Peyer's patch (tissue), 4 donors: Measurements from ENCODE around the gene ANKRD7. TPM values are rescaled to one million over a fixed set of nuclear protein-coding genes. Genes with fewer than 3 reads are reported as not detected.

ENCODE experiments used
- DNase-seq, 3 donors: peaks; one replicate each; pipeline ENCODE4 v3.0.0-alpha.2; 2017 to 2019
- H3K27ac ChIP-seq, 4 donors: fragments of 200-600 bp; sonication (generic); one replicate each; pipeline ENCODE4 v1.5.1; 2016 to 2019
- H3K27me3 ChIP-seq, 2 donors: fragments of 200-600 bp; sonication (generic); one replicate each; pipeline ENCODE4 v1.5.1; 2019
- H3K36me3 ChIP-seq, 3 donors: fragments of 200-600 bp; sonication (generic); one replicate each; pipeline ENCODE4 v1.5.1; 2016 to 2019
- H3K4me1 ChIP-seq, 4 donors: fragments of 200-600 bp; sonication (generic); one replicate each; pipeline ENCODE4 v1.5.1; 2016 to 2019
- H3K4me3 ChIP-seq, 4 donors: fragments of 200-600 bp; sonication (generic); 1 replicate in 3 of 4; 2 replicates in 1 of 4; pipeline ENCODE4 v1.5.1; 2016 to 2019; ENCODE audit warnings: mild to moderate bottlenecking in 1 of 4
- H3K9me3 ChIP-seq, 4 donors: fragments of 200-600 bp; sonication (generic); one replicate each; pipeline ENCODE4 v1.5.1; 2016 to 2019; ENCODE audit warnings: mild to moderate bottlenecking in 1 of 4
- CTCF ChIP-seq, 6 experiments: fragments of 450-650 bp in 4 of 6; fragments of 200-600 bp in 2 of 6; sonication (generic) in 1 of 6; IDR thresholded peaks; one replicate each; pipeline ENCODE4 v1.5.1; 2017 to 2019; ENCODE audit warnings: antibody characterized with exemption in 6 of 6, mild to moderate bottlenecking in 3 of 6, moderate library complexity in 1 of 6
- POLR2A ChIP-seq, 2 donors: fragments of 450-650 bp; IDR thresholded peaks; one replicate each; pipeline ENCODE4 v1.5.1; 2017; ENCODE audit warnings: antibody characterized with exemption in 2 of 2, mild to moderate bottlenecking in 2 of 2, moderate library complexity in 2 of 2
- total RNA-seq, 4 donors: library from RNA; depleted of rRNA; stranded (reverse); fragments of >200 nt; gene quantifications; one replicate each; pipeline ENCODE4 v1.1.0, GENCODE V29; 2016

Gene ANKRD7
- total RNA-seq, 4 donors from 2014 or later: not detected

GRCh38 chr7:118183786-118184564 is 40.5 kb upstream of the ANKRD7 start, which contains the start of gene LSM8:
Gene LSM8 (plus strand): TSS chr7:118184164. CDS start chr7:118184224, 60 bp downstream.
- peak within 1 kb of the TSS; percentile 69 to 84 (median 75) for H3K4me3 ChIP-seq
- H3K9me3 ChIP-seq: no peaks in the 10 kb centered on the region
- no peaks in the 10 kb centered on the region for H3K27me3 ChIP-seq
- H3K4me1 ChIP-seq: peaks cover 0 to 21% (median 5%) of the 10 kb centered on the region in 4 donors
- peak; percentile 92 to 99 (median 97) for DNase-seq
- peaks cover 0 to 14% (median 0%) of the 10 kb centered on the region in 3 donors for H3K36me3 ChIP-seq
- no peak for TF ChIP-seq CTCF (IDR thresholded peaks at IDR 0.05)
- peak; percentile 72 to 90 for TF ChIP-seq POLR2A (IDR thresholded peaks at IDR 0.05)
- peak within 1 kb of the TSS; percentile 87 to 94 (median 87) for H3K27ac ChIP-seq

- H3K27me3 ChIP-seq: no peaks in the 10 kb centered on the region
- TF ChIP-seq CTCF (IDR thresholded peaks at IDR 0.05) (peak in 1 of 6 experiments; percentile 6), POLR2A (IDR thresholded peaks at IDR 0.05) (no peak)
- no peak for DNase-seq
- peak overlapping the region; percentile 87 to 94 (median 87) for H3K27ac ChIP-seq
- peaks cover 0 to 21% (median 5%) of the 10 kb centered on the region in 4 donors for H3K4me1 ChIP-seq
- peaks cover 0 to 20% (median 0%) of the 10 kb centered on the region in 3 donors for H3K36me3 ChIP-seq
- H3K4me3 ChIP-seq: peak overlapping the region; percentile 69 to 84 (median 75)
- H3K9me3 ChIP-seq: no peaks in the 10 kb centered on the region
Measured at GRCh38 chr7:118184565-118184940, 40.0 kb upstream of the ANKRD7 start.

- DNase-seq: no peak
- Histone ChIP-seq H3K9me3 (no peaks in the 10 kb centered on the region), H3K4me3 (peak overlapping the region in 1 of 4 donors; percentile 84), H3K27ac (no peak overlapping the region), H3K4me1 (peaks cover 0 to 21% (median 5%) of the 10 kb centered on the region in 4 donors), H3K27me3 (no peaks in the 10 kb centered on the region), H3K36me3 (peaks cover 0 to 23% (median 0%) of the 10 kb centered on the region in 3 donors)
- no peak for TF ChIP-seq CTCF (IDR thresholded peaks at IDR 0.05)
- no peak for TF ChIP-seq POLR2A (IDR thresholded peaks at IDR 0.05)
Measured at GRCh38 chr7:118185163-118185860, 39.2 kb upstream of the ANKRD7 start.

GRCh38 chr7:118186501-118186900 is 38.0 kb upstream of the ANKRD7 start:
- Histone ChIP-seq H3K4me3 (no peak overlapping the region), H3K27ac (no peak overlapping the region), H3K4me1 (peaks cover 0 to 21% (median 5%) of the 10 kb centered on the region in 4 donors), H3K36me3 (peaks cover 0 to 23% (median 0%) of the 10 kb centered on the region in 3 donors), H3K27me3 (no peaks in the 10 kb centered on the region), H3K9me3 (no peaks in the 10 kb centered on the region)
- DNase-seq: no peak
- TF ChIP-seq POLR2A (IDR thresholded peaks at IDR 0.05): no peak
- no peak for TF ChIP-seq CTCF (IDR thresholded peaks at IDR 0.05)

GRCh38 chr7:118194571-118194970 is 29.9 kb upstream of the ANKRD7 start:
- no peaks in the 10 kb centered on the region for H3K4me1 ChIP-seq
- TF ChIP-seq CTCF (IDR thresholded peaks at IDR 0.05) (no peak), POLR2A (IDR thresholded peaks at IDR 0.05) (no peak)
- no peak overlapping the region for H3K4me3 ChIP-seq
- no peak overlapping the region for H3K27ac ChIP-seq
- H3K9me3 ChIP-seq: no peaks in the 10 kb centered on the region
- peaks cover 0 to 12% (median 0%) of the 10 kb centered on the region in 3 donors for H3K36me3 ChIP-seq
- no peaks in the 10 kb centered on the region for H3K27me3 ChIP-seq
- DNase-seq: no peak
